WTC11 (cell line): Measurements from ENCODE around the gene LATS2. TPM values are rescaled to one million over a fixed set of nuclear protein-coding genes. Genes with fewer than 3 reads are reported as not detected.

Experiments
- ATAC-seq: fragments of 200-7000 bp; cut with Tn5 transposase; 2 replicates; pipeline ENCODE4 v1.10.0; 2021; ENCODE audit warnings: mild to moderate bottlenecking, moderate library complexity
- CTCF ChIA-PET: fragments of 300-600 bp; sonication (Branson Sonifier 250); formaldehyde crosslinking; loops from one replicate; lab custom pipeline; 2021; ENCODE audit warnings: antibody characterized with exemption; lab: Charles Lee
- POLR2A ChIA-PET: fragments of 350-600 bp; sonication (Branson Sonifier 250); formaldehyde crosslinking; loops from one replicate; lab custom pipeline; 2021; ENCODE audit warnings: antibody characterized with exemption; lab: Charles Lee
- DNase-seq: peaks from one replicate; pipeline ENCODE4 v3.0.0; 2021; ENCODE audit warnings: low spot score
- H3K27ac Mint-ChIP-seq: 2 replicates; pipeline ENCODE4 v1.8.0; 2021; ENCODE audit warnings: mixed read lengths
- H3K27me3 Mint-ChIP-seq: 2 replicates; pipeline ENCODE4 v1.8.0; 2021; ENCODE audit warnings: low read depth, mild to moderate bottlenecking, moderate library complexity, mixed read lengths
- H3K36me3 Mint-ChIP-seq: 2 replicates; pipeline ENCODE4 v1.8.0; 2021; ENCODE audit warnings: mixed read lengths
- H3K4me1 Mint-ChIP-seq: 2 replicates; pipeline ENCODE4 v1.8.0; 2022; ENCODE audit warnings: mixed read lengths
- H3K4me3 Mint-ChIP-seq: 2 replicates; pipeline ENCODE4 v1.8.0; 2021; ENCODE audit warnings: mild to moderate bottlenecking, moderate library complexity, mixed read lengths
- H3K9me3 Mint-ChIP-seq: 2 replicates; pipeline ENCODE4 v1.8.0; 2021; ENCODE audit warnings: mixed read lengths
- ESRRA ChIP-seq: sonication (generic); formaldehyde crosslinking; IDR thresholded peaks from 2 replicates; pipeline ENCODE4 v1.8.1; 2022; ENCODE audit warnings: mild to moderate bottlenecking, missing genetic modification reagents, borderline replicate concordance
- FOXJ3 ChIP-seq: sonication (generic); formaldehyde crosslinking; IDR thresholded peaks from 2 replicates; pipeline ENCODE4 v1.9.0; 2021; ENCODE audit warnings: missing genetic modification reagents, mild to moderate bottlenecking, borderline replicate concordance
- HMGXB4 ChIP-seq: sonication (generic); formaldehyde crosslinking; IDR thresholded peaks from 2 replicates; pipeline ENCODE4 v1.8.1; 2023; ENCODE audit warnings: mild to moderate bottlenecking, moderate library complexity, missing genetic modification reagents
- JAZF1 ChIP-seq: fragments of 250-450 bp; sonication (Bioruptor Pico); IDR thresholded peaks from 2 replicates; pipeline ENCODE4 v1.9.0; 2021; ENCODE audit warnings: moderate library complexity, mild to moderate bottlenecking, inconsistent platforms
- NR2C2 ChIP-seq: sonication (generic); formaldehyde crosslinking; IDR thresholded peaks from 2 replicates; pipeline ENCODE4 v1.8.0; 2022; ENCODE audit warnings: mild to moderate bottlenecking, missing genetic modification reagents
- PRDM15 ChIP-seq: sonication (generic); formaldehyde crosslinking; IDR thresholded peaks from 2 replicates; pipeline ENCODE4 v1.8.0; 2022; ENCODE audit warnings: missing genetic modification reagents
- SMAD4 ChIP-seq: sonication (generic); formaldehyde crosslinking; IDR thresholded peaks from 2 replicates; pipeline ENCODE4 v1.8.0; 2022; ENCODE audit warnings: mild to moderate bottlenecking, missing genetic modification reagents
- STAT6 ChIP-seq: sonication (generic); formaldehyde crosslinking; conservative IDR thresholded peaks from 2 replicates; pipeline ENCODE4 v1.8.1; 2023; ENCODE audit warnings: mild to moderate bottlenecking, low read depth, missing genetic modification reagents, moderate library complexity
- ZBTB21 ChIP-seq: sonication (generic); formaldehyde crosslinking; IDR thresholded peaks from 2 replicates; pipeline ENCODE4 v1.8.1; 2023; ENCODE audit warnings: mild to moderate bottlenecking, missing genetic modification reagents, borderline replicate concordance
- total RNA-seq: library from RNA; stranded (reverse); gene quantifications from 3 replicates; pipeline ENCODE4 v1.2.3, GENCODE V29; 2021
- TF ChIP-seq, protein P1 (sequence below): sonication (generic); formaldehyde crosslinking; IDR thresholded peaks from 2 replicates; pipeline ENCODE4 v1.8.0; 2022; ENCODE audit warnings: mild to moderate bottlenecking, missing genetic modification reagents
- TF ChIP-seq, protein P2 (sequence below): fragments of 250-450 bp; sonication (Bioruptor Pico); IDR thresholded peaks from 2 replicates; pipeline ENCODE4 v2.1.2; 2022; ENCODE audit warnings: mild to moderate bottlenecking, moderate library complexity
- TF ChIP-seq, protein P3 (sequence below): sonication (generic); formaldehyde crosslinking; IDR thresholded peaks from 2 replicates; pipeline ENCODE4 v1.8.1; 2023; ENCODE audit warnings: mild to moderate bottlenecking, missing genetic modification reagents
- TF ChIP-seq, protein P4 (sequence below): sonication (generic); formaldehyde crosslinking; conservative IDR thresholded peaks from 2 replicates; pipeline ENCODE4 v1.8.1; 2022; ENCODE audit warnings: mild to moderate bottlenecking, missing genetic modification reagents

LATS2 gene
- total RNA-seq, 1 experiment from 2014 or later = 28.9 TPM

DNA sequence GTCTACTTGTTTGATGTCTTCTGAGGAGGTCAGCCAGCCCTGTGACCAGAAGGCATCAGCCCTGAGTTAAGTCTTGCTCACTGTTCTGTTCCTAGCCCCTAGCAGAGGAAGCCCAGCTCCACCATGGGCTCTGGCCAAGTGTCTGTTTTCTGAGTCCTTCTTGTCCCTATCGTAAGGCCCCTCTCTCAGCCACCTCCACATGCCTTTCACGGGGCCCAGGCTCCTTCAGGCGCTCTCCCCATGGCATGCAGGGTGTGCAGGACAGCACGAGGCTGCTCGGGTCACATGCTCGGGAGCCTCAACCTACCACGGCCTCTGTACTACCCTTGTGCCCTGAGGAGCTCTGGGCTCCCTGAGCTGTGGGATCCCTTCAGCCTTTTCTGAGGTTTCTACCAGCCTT lies 47.8 kb upstream of the LATS2 start:
- no peaks in the 10 kb centered on the region for H3K9me3 Mint-ChIP-seq

DNA sequence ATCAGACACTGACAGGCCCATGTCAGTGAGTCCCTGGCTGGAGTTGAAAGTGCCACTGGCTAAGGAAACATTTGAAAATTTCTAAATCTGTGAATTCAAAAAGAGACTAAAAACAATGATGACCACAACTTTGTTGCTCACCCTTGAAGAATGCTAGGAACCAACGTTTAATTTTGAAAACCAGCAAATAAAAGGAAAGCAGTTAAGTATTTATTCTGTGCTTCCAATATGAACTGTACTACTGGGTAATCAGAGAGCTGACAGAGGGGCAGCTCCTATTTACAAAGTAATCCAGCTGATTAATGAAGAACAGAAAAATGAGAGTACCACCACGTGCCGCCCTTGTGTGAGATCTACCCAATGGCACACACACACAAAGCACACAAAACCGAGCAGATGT lies 44.7 kb upstream of the LATS2 start:
- Mint-ChIP-seq H3K9me3 (0 out of 2 replicates have a peak, but pooled peaks cover 4% of the 10 kb centered on the region), H3K4me3 (no peak overlapping the region), H3K36me3 (no peaks in the 10 kb centered on the region), H3K27me3 (no peaks in the 10 kb centered on the region), H3K4me1 (peaks cover 6% of the 10 kb centered on the region; the same call in 1 of the 2 replicates), H3K27ac (no peak overlapping the region)
- ChIA-PET POLR2A (no interaction called here), CTCF (no interaction called here)
- ATAC-seq (no peak), DNase-seq (no peak)
- TF ChIP-seq, protein P1, sequence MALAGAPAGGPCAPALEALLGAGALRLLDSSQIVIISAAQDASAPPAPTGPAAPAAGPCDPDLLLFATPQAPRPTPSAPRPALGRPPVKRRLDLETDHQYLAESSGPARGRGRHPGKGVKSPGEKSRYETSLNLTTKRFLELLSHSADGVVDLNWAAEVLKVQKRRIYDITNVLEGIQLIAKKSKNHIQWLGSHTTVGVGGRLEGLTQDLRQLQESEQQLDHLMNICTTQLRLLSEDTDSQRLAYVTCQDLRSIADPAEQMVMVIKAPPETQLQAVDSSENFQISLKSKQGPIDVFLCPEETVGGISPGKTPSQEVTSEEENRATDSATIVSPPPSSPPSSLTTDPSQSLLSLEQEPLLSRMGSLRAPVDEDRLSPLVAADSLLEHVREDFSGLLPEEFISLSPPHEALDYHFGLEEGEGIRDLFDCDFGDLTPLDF (CRISPR knock-in tag) = no peak
- TF ChIP-seq ESRRA (CRISPR knock-in tag) (no peak), SMAD4 (CRISPR knock-in tag) (no peak), FOXJ3 (no peak), JAZF1 (no peak), NR2C2 (CRISPR knock-in tag) (no peak)
- TF ChIP-seq, protein P2, sequence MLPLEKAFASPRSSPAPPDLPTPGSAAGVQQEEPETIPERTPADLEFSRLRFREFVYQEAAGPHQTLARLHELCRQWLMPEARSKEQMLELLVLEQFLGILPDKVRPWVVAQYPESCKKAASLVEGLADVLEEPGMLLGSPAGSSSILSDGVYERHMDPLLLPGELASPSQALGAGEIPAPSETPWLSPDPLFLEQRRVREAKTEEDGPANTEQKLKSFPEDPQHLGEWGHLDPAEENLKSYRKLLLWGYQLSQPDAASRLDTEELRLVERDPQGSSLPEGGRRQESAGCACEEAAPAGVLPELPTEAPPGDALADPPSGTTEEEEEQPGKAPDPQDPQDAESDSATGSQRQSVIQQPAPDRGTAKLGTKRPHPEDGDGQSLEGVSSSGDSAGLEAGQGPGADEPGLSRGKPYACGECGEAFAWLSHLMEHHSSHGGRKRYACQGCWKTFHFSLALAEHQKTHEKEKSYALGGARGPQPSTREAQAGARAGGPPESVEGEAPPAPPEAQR (CRISPR knock-in tag) = no peak
- TF ChIP-seq, protein P3, sequence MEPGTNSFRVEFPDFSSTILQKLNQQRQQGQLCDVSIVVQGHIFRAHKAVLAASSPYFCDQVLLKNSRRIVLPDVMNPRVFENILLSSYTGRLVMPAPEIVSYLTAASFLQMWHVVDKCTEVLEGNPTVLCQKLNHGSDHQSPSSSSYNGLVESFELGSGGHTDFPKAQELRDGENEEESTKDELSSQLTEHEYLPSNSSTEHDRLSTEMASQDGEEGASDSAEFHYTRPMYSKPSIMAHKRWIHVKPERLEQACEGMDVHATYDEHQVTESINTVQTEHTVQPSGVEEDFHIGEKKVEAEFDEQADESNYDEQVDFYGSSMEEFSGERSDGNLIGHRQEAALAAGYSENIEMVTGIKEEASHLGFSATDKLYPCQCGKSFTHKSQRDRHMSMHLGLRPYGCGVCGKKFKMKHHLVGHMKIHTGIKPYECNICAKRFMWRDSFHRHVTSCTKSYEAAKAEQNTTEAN (CRISPR knock-in tag) = no peak
- TF ChIP-seq, protein P4, sequence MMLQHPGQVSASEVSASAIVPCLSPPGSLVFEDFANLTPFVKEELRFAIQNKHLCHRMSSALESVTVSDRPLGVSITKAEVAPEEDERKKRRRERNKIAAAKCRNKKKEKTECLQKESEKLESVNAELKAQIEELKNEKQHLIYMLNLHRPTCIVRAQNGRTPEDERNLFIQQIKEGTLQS (CRISPR knock-in tag) = no peak

More for the DNA sequence above, 47.8 kb upstream of the LATS2 start:
- Mint-ChIP-seq H3K27ac (no peak overlapping the region), H3K36me3 (no peaks in the 10 kb centered on the region), H3K4me1 (peaks cover 20% of the 10 kb centered on the region), H3K27me3 (no peaks in the 10 kb centered on the region), H3K4me3 (no peak overlapping the region)
- TF ChIP-seq PRDM15 (no peak), NR2C2 (CRISPR knock-in tag) (no peak), ZBTB21 (no peak), STAT6 (CRISPR knock-in tag) (no peak), HMGXB4 (CRISPR knock-in tag) (no peak)
- ChIA-PET CTCF (interaction anchor here (0.5 to 0.8 kb wide), 3 partner anchors 40 to 369 kb away, joined by 3 to 4 read pairs (median 3); no protein-coding TSS in a partner anchor), POLR2A (interaction anchor here (0.8 kb wide), 1 partner anchor 33 kb away, joined by 3 read pairs; no protein-coding TSS in a partner anchor)
- ATAC-seq (no peak), DNase-seq (no peak)
